PC-9 (cell line): ENCODE data around the gene BTBD8. TPM values are rescaled to one million over a fixed set of nuclear protein-coding genes. Genes with fewer than 3 reads are reported as not detected.
"Not testable (repeated sequence)": the region's sequence is repeated elsewhere in the genome, so short reads cannot be mapped to it uniquely, and the experiment has no call there.

Source experiments
- BruUV-seq: library from RNA; stranded (reverse); fragments of 400-500 nt; replicated peaks from 2 replicates; lab custom pipeline; 2021; lab: Mats Ljungman, UMichigan
- CTCF ChIA-PET: fragments of 300-600 bp; sonication (Branson Sonifier 250); formaldehyde crosslinking; loops from one replicate; lab custom pipeline; 2022; ENCODE audit warnings: antibody characterized with exemption; lab: Charles Lee
- POLR2A ChIA-PET: fragments of 300-600 bp; sonication (Branson Sonifier 250); formaldehyde crosslinking; loops from one replicate; lab custom pipeline; 2022; ENCODE audit warnings: antibody characterized with exemption; ENCODE audit not compliant: unreplicated experiment; lab: Charles Lee
- DNase-seq, 2 experiments: peaks; one replicate each; pipeline versions ENCODE4 v3.0.0 to v3.0.0-alpha.2; 2015 to 2022; ENCODE audit warnings: mixed read lengths in 1 of 2
- H2AFZ ChIP-seq: fragments of 200-600 bp; sonication (generic); 2 replicates; pipeline ENCODE4 v1.8.1; 2017; ENCODE audit warnings: antibody characterized with exemption
- H3F3A ChIP-seq: fragments of 200-600 bp; sonication (generic); 2 replicates; pipeline ENCODE4 v1.8.1; 2017; ENCODE audit warnings: antibody characterized with exemption, mild to moderate bottlenecking, low read depth; ENCODE audit not compliant: insufficient read depth
- H3K27ac ChIP-seq: fragments of 200-600 bp; sonication (generic); 2 replicates; pipeline ENCODE4 v1.6.1; 2016; ENCODE audit warnings: mixed run types
- H3K27me3 ChIP-seq: fragments of 200-600 bp; sonication (generic); 2 replicates; pipeline ENCODE4 v1.6.1; 2016; ENCODE audit warnings: low read depth, mixed run types; ENCODE audit not compliant: insufficient read depth
- H3K36me3 ChIP-seq: fragments of 200-600 bp; sonication (generic); 2 replicates; pipeline ENCODE4 v1.6.1; 2016; ENCODE audit warnings: low read depth, mixed run types
- H3K4me1 ChIP-seq: fragments of 200-600 bp; sonication (generic); replicated peaks from 2 replicates; pipeline ENCODE4 v1.6.1; 2016; ENCODE audit warnings: mixed run types; ENCODE audit not compliant: insufficient read depth
- H3K4me2 ChIP-seq: fragments of 200-600 bp; sonication (generic); 2 replicates; pipeline ENCODE4 v1.6.1; 2017; ENCODE audit warnings: mixed run types
- H3K4me3 ChIP-seq: fragments of 200-600 bp; sonication (generic); 2 replicates; pipeline ENCODE4 v1.6.1; 2016; ENCODE audit warnings: mixed run types
- H3K79me2 ChIP-seq: fragments of 200-600 bp; sonication (generic); 2 replicates; pipeline ENCODE4 v1.6.1; 2017; ENCODE audit warnings: low read depth, mixed run types
- H3K9me2 ChIP-seq: fragments of 200-600 bp; sonication (generic); 2 replicates; pipeline ENCODE4 v1.8.1; 2017; ENCODE audit warnings: mild to moderate bottlenecking; ENCODE audit not compliant: insufficient read depth
- H3K9me3 ChIP-seq: fragments of 200-600 bp; sonication (generic); 2 replicates; pipeline ENCODE4 v1.8.1; 2016; ENCODE audit warnings: low read depth; ENCODE audit not compliant: insufficient read depth
- H4K20me1 ChIP-seq: fragments of 200-600 bp; sonication (generic); 2 replicates; pipeline ENCODE4 v1.8.1; 2017; ENCODE audit not compliant: insufficient read depth
- CTCF ChIP-seq: fragments of 200-600 bp; sonication (generic); conservative IDR thresholded peaks from 2 replicates; pipeline ENCODE4 v1.6.1; 2017; ENCODE audit warnings: mixed run types, antibody characterized with exemption, mild to moderate bottlenecking, moderate library complexity
- EZH2 ChIP-seq: fragments of 200-600 bp; sonication (generic); IDR thresholded peaks from 2 replicates; pipeline ENCODE4 v1.8.0; 2017; ENCODE audit warnings: antibody characterized with exemption, low read depth
- intact Hi-C: fragments of 100-400 bp; cut with micrococcal nuclease; formaldehyde crosslinking; loops from one replicate; pipeline ENCODE4 v1.10.0; 2022; ENCODE audit not compliant: unreplicated experiment
- total RNA-seq: library from RNA; stranded (reverse); gene quantifications from 2 replicates; pipeline ENCODE4 v1.2.3, GENCODE V29; 2021

BTBD8 gene
- total RNA-seq, 1 experiment from 2014 or later = 8.1 TPM

GRCh38 chr1:92075311-92075710 lies 4.8 kb upstream of the BTBD8 start, which contains the start of gene SETSIP:
SETSIP (minus strand) TSS chr1:92075411; CDS start chr1:92075411, 0 bp downstream.
- Histone ChIP-seq H3K27me3 (no peaks in the 10 kb centered on the region), H3F3A (peaks cover 3% of the 10 kb centered on the region; the same call in 1 of the 2 replicates), H3K4me2 (no peak within 1 kb of the TSS), H3K9me2 (no peaks in the 10 kb centered on the region), H4K20me1 (no peaks in the 10 kb centered on the region), H3K9me3 (no peaks in the 10 kb centered on the region), H3K79me2 (no peaks in the 10 kb centered on the region), H3K27ac (no peak within 1 kb of the TSS), H3K4me3 (no peak within 1 kb of the TSS), H3K4me1 (0 out of 2 replicates have a peak, but pooled peaks cover 4% of the 10 kb centered on the region), H3K36me3 (no peaks in the 10 kb centered on the region), H2AFZ (0 out of 2 replicates have a peak within 1 kb of the TSS, but pooled peaks have one; percentile 44)
- TF ChIP-seq EZH2 (no peak), CTCF (no peak)
- no peak for DNase-seq
- ChIA-PET CTCF (no interaction called here), POLR2A (no interaction called here)
- no TSS peak for BruUV-seq
- intact Hi-C loops = no loop called here

- ChIA-PET POLR2A (interaction anchor here (0.6 kb wide), 1 partner anchor 412 kb away, joined by 4 read pairs; no protein-coding TSS in a partner anchor), CTCF (no interaction called here)
- DNase-seq = no peak
- BruUV-seq = no TSS peak
- Histone ChIP-seq H3K9me3 (no peaks in the 10 kb centered on the region), H3K27ac (no peak overlapping the region), H3K79me2 (peaks cover 4% of the 10 kb centered on the region), H3K9me2 (no peaks in the 10 kb centered on the region), H3K4me2 (no peak overlapping the region), H2AFZ (no peak overlapping the region), H3K4me3 (no peak overlapping the region), H4K20me1 (no peaks in the 10 kb centered on the region), H3K36me3 (no peaks in the 10 kb centered on the region), H3F3A (peaks cover 3% of the 10 kb centered on the region; the same call in 1 of the 2 replicates), H3K27me3 (no peaks in the 10 kb centered on the region), H3K4me1 (peaks cover 8% of the 10 kb centered on the region)
- intact Hi-C loops = no loop called here
- TF ChIP-seq EZH2 (no peak), CTCF (no peak)
Observed at GRCh38 chr1:92076363-92076762, 3.8 kb upstream of the BTBD8 start.

GRCh38 chr1:92078077-92078476 lies 2.1 kb upstream of the BTBD8 start:
- H4K20me1 ChIP-seq, H3K27ac ChIP-seq, H3F3A ChIP-seq, H3K4me3 ChIP-seq, intact Hi-C loops, H2AFZ ChIP-seq, H3K27me3 ChIP-seq, CTCF ChIA-PET, H3K4me2 ChIP-seq, POLR2A ChIA-PET, BruUV-seq, H3K9me3 ChIP-seq, DNase-seq, H3K9me2 ChIP-seq, H3K79me2 ChIP-seq, H3K36me3 ChIP-seq: not testable (repeated sequence)
- peaks cover 15% of the 10 kb centered on the region for H3K4me1 ChIP-seq

- no peak for TF ChIP-seq CTCF
- Histone ChIP-seq H4K20me1 (no peaks in the 10 kb centered on the region), H3F3A (peaks cover 3% of the 10 kb centered on the region; the same call in 1 of the 2 replicates), H3K4me2 (peak overlapping the region; percentile 73), H3K9me2 (no peaks in the 10 kb centered on the region), H3K4me1 (peaks cover 15% of the 10 kb centered on the region), H3K4me3 (peak overlapping the region; percentile 67; the same call in 1 of the 2 replicates), H3K27me3 (no peaks in the 10 kb centered on the region), H3K36me3 (no peaks in the 10 kb centered on the region), H3K79me2 (peaks cover 6% of the 10 kb centered on the region), H2AFZ (peak overlapping the region; percentile 93), H3K27ac (no peak overlapping the region), H3K9me3 (no peaks in the 10 kb centered on the region)
- DNase-seq = no peak
- BruUV-seq = no TSS peak
- intact Hi-C loops = no loop called here
- ChIA-PET POLR2A (no interaction called here), CTCF (no interaction called here)
Observed at GRCh38 chr1:92079441-92079840, 704 bp upstream of the BTBD8 start.
